GM12892 (cell line): ENCODE results near the gene CUL3.

ENCODE experiments used
- POLR2AphosphoS5 ChIP-seq: IDR thresholded peaks from 2 replicates; pipeline ENCODE4 v1.6.1; 2011; ENCODE audit warnings: low read depth, low read length, control low read depth
- TAF1 ChIP-seq: IDR thresholded peaks from 2 replicates; pipeline ENCODE4 v1.6.1; 2011; ENCODE audit warnings: low read depth, mild to moderate bottlenecking, control low read depth, low read length, borderline replicate concordance

GRCh38 chr2:224595518-224595917 is 10.4 kb upstream of the CUL3 start:
- TF ChIP-seq TAF1 (no peak), POLR2AphosphoS5 (no peak)
